IMR-90 (cell line): ENCODE data around the gene SIX5. TPM values are rescaled to one million over a fixed set of nuclear protein-coding genes. Genes with fewer than 3 reads are reported as not detected.
"Not testable (repeated sequence)": the region's sequence is repeated elsewhere in the genome, so short reads cannot be mapped to it uniquely, and the experiment has no call there.

Source experiments
- ATAC-seq: fragments of 200-7000 bp; cut with Tn5 transposase; 2 replicates; pipeline ENCODE4 v1.9.1; 2020; ENCODE audit warnings: low read depth, mild to moderate bottlenecking, moderate library complexity
- BruUV-seq: library from RNA; stranded (reverse); fragments of 400-500 nt; replicated peaks from 2 replicates; lab custom pipeline; 2021; lab: Mats Ljungman, UMichigan
- CTCF ChIA-PET: fragments of 300-600 bp; formaldehyde crosslinking; extraction: SDS; loops from one replicate; lab custom pipeline; 2021; ENCODE audit warnings: antibody characterized with exemption; lab: Yijun Ruan, JAX
- POLR2A ChIA-PET: fragments of 300-600 bp; sonication (Branson Sonifier 250); formaldehyde crosslinking; loops from one replicate; lab custom pipeline; 2022; ENCODE audit warnings: antibody characterized with exemption; ENCODE audit not compliant: unreplicated experiment; lab: Charles Lee
- DNase-seq: peaks from one replicate; pipeline ENCODE4 v3.0.0; 2013
- H2AFZ ChIP-seq: replicated peaks from 2 replicates; pipeline ENCODE3; 2013; ENCODE audit warnings: low read length, mild to moderate bottlenecking; ENCODE audit not compliant: poor library complexity
- H2AK5ac ChIP-seq: 2 replicates; pipeline ENCODE4 v1.6.1; 2013; ENCODE audit warnings: low read depth, low read length, inconsistent platforms
- H2AK9ac ChIP-seq: replicated peaks from 2 replicates; pipeline ENCODE3; 2013; ENCODE audit warnings: mild to moderate bottlenecking, low read depth, low read length, moderate library complexity; ENCODE audit not compliant: poor library complexity
- H2BK120ac ChIP-seq: 2 replicates; pipeline ENCODE4 v1.6.1; 2013; ENCODE audit warnings: low read depth, low read length, inconsistent platforms
- H2BK15ac ChIP-seq: 3 replicates; pipeline ENCODE4 v1.6.1; 2013; ENCODE audit warnings: low read depth, low read length, inconsistent platforms
- H2BK20ac ChIP-seq: 2 replicates; pipeline ENCODE4 v1.6.1; 2013; ENCODE audit warnings: low read depth, mild to moderate bottlenecking, inconsistent platforms, low read length, moderate library complexity
- H2BK5ac ChIP-seq: 2 replicates; pipeline ENCODE4 v1.6.1; 2013; ENCODE audit warnings: mild to moderate bottlenecking, low read depth, low read length, inconsistent platforms; ENCODE audit not compliant: poor library complexity, severe bottlenecking
- H3K14ac ChIP-seq: replicated peaks from 2 replicates; pipeline ENCODE4 v1.6.1; 2013; ENCODE audit warnings: low read depth, low read length, inconsistent platforms
- H3K18ac ChIP-seq: 2 replicates; pipeline ENCODE4 v1.6.1; 2013; ENCODE audit warnings: low read depth, low read length, control low read depth
- H3K23ac ChIP-seq: 2 replicates; pipeline ENCODE4 v1.6.1; 2013; ENCODE audit warnings: low read depth, low read length, inconsistent platforms
- H3K27ac ChIP-seq: 2 replicates; pipeline ENCODE4 v1.5.1; 2013; ENCODE audit warnings: mild to moderate bottlenecking, control low read depth, low read length; ENCODE audit not compliant: insufficient read depth
- H3K27me3 ChIP-seq: 2 replicates; pipeline ENCODE4 v1.6.1; 2013; ENCODE audit warnings: low read length; ENCODE audit not compliant: control insufficient read depth, insufficient read depth
- H3K36me3 ChIP-seq: 2 replicates; pipeline ENCODE4 v1.6.1; 2013; ENCODE audit warnings: low read length, mixed read lengths; ENCODE audit not compliant: control insufficient read depth, insufficient read depth
- H3K4ac ChIP-seq: 2 replicates; pipeline ENCODE4 v1.6.1; 2013; ENCODE audit warnings: low read depth, low read length, inconsistent platforms
- H3K4me1 ChIP-seq: 2 replicates; pipeline ENCODE4 v1.6.1; 2013; ENCODE audit warnings: low read length, mixed read lengths; ENCODE audit not compliant: control insufficient read depth, insufficient read depth
- H3K4me2 ChIP-seq: 2 replicates; pipeline ENCODE4 v1.6.1; 2013; ENCODE audit warnings: low read depth, mild to moderate bottlenecking, control low read depth, low read length, moderate library complexity
- H3K4me3 ChIP-seq: 2 replicates; pipeline ENCODE4 v1.5.1; 2013; ENCODE audit warnings: low read depth, mild to moderate bottlenecking, control low read depth, low read length, moderate library complexity; ENCODE audit not compliant: insufficient read depth
- H3K56ac ChIP-seq: 2 replicates; pipeline ENCODE4 v1.6.1; 2013; ENCODE audit warnings: low read length, inconsistent platforms; ENCODE audit not compliant: insufficient read depth; ENCODE audit errors: extremely low read depth
- H3K79me1 ChIP-seq, 2 experiments: 2 replicates each; pipeline ENCODE4 v1.6.1; 2013; ENCODE audit warnings: low read length in 2 of 2, inconsistent platforms in 1 of 2, low read depth in 1 of 2
- H3K9ac ChIP-seq: 2 replicates; pipeline ENCODE4 v1.6.1; 2013; ENCODE audit warnings: low read depth, low read length, control low read depth
- H3K9me1 ChIP-seq: 2 replicates; pipeline ENCODE4 v1.6.1; 2013; ENCODE audit warnings: low read length, inconsistent platforms; ENCODE audit not compliant: insufficient read depth
- H3K9me3 ChIP-seq: 2 replicates; pipeline ENCODE4 v1.6.1; 2013; ENCODE audit warnings: low read length; ENCODE audit not compliant: control insufficient read depth, insufficient read depth
- H4K20me1 ChIP-seq: 2 replicates; pipeline ENCODE4 v1.6.1; 2013; ENCODE audit warnings: low read length, inconsistent platforms; ENCODE audit not compliant: insufficient read depth
- H4K5ac ChIP-seq: 2 replicates; pipeline ENCODE4 v1.6.1; 2013; ENCODE audit warnings: mild to moderate bottlenecking, low read depth, low read length, control low read depth
- H4K8ac ChIP-seq, 2 experiments: 2 replicates each; pipeline ENCODE4 v1.6.1; 2013; ENCODE audit warnings: low read depth in 2 of 2, low read length in 2 of 2, control low read depth in 1 of 2, inconsistent platforms in 1 of 2
- H4K91ac ChIP-seq: 2 replicates; pipeline ENCODE4 v1.6.1; 2013; ENCODE audit warnings: low read depth, low read length, inconsistent platforms; ENCODE audit not compliant: insufficient read depth
- WGBS, 2 experiments: methylation state at CpG; one replicate each; pipeline versions ENCODE4 v1.1.5 to v1.1.7; 2013; ENCODE audit warnings: missing lambda C conversion rate in 2 of 2; ENCODE audit not compliant: insufficient read length in 1 of 2; ENCODE audit errors: extremely low coverage in 2 of 2; 5-methylcytosine and 5-hydroxymethylcytosine counted together
- dilution Hi-C: fragments of 300-500 bp; cut with HindIII; formaldehyde crosslinking; loops from one replicate; pipeline ENCODE4 v1.14.3; 2018; ENCODE audit warnings: low sequenced_read_pairs; ENCODE audit not compliant: unreplicated experiment
- in situ Hi-C: fragments of 300-500 bp; cut with MboI; formaldehyde crosslinking; loops from 3 replicates; pipeline ENCODE4 v1.14.3; 2019; ENCODE audit warnings: low sequenced_read_pairs, inconsistent platforms, mixed read lengths
- intact Hi-C: fragments of 100-400 bp; cut with micrococcal nuclease; formaldehyde crosslinking; loops from 2 replicates; pipeline ENCODE4 v1.10.0; 2022
- polyA plus RNA-seq, 3 experiments: library from polyadenylated mRNA; depleted of rRNA; stranded (reverse); fragments of >200 nt; gene quantifications; 2 replicates each; pipeline ENCODE4 v1.2.3, GENCODE V29; 2012; ENCODE audit warnings: low replicate concordance in 1 of 3
- total RNA-seq: library from RNA; depleted of rRNA; stranded (reverse); fragments of >200 nt; gene quantifications from 2 replicates; pipeline ENCODE4 v1.2.3, GENCODE V29; 2012

SIX5 gene
- total and polyA plus RNA-seq, 2 of the 4 experiments (the other 2 are of a cell fraction) = 0.90 to 15.5 TPM

DNA sequence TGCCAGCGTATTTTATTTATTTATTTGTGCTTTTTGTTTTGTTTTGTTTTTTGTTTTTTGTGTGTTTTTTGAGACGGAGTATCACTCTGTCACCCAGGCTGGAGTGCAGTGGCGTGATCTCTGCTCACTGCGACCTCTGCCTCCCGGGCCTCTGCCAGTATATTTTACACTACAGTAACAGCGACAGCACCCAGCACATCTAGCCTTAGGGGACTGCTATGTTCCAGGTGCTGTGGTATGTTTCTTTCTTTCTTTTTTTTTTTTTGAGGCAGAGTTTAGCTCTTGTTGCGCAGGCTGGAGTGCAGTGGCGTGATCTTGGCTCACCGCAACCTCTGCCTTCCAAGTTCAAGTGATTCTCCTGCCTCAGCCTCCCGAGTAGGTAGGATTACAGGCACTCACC is 17.6 kb downstream of the SIX5 start:
- H2BK20ac ChIP-seq, H3K18ac ChIP-seq, H3K4me2 ChIP-seq, H4K5ac ChIP-seq, H3K23ac ChIP-seq, BruUV-seq, CTCF ChIA-PET, H3K79me1 ChIP-seq, H2BK5ac ChIP-seq, H2BK15ac ChIP-seq, ATAC-seq, H3K9me1 ChIP-seq, H3K9me3 ChIP-seq, H2AK9ac ChIP-seq, H2AFZ ChIP-seq, H3K4ac ChIP-seq, H3K27me3 ChIP-seq, H2AK5ac ChIP-seq, H3K4me1 ChIP-seq, DNase-seq, POLR2A ChIA-PET, in situ Hi-C loops, H4K91ac ChIP-seq, intact Hi-C loops, H4K8ac ChIP-seq, H3K56ac ChIP-seq, H3K36me3 ChIP-seq, H3K9ac ChIP-seq, dilution Hi-C loops, H4K20me1 ChIP-seq, H2BK120ac ChIP-seq, H3K27ac ChIP-seq, H3K4me3 ChIP-seq, H3K14ac ChIP-seq: not testable (repeated sequence)
- WGBS, 2 experiments = no CpG with 5 or more reads among the region's 10 CpGs
